Measurements from ENCODE around the gene ZNF524. TPM values are rescaled to one million over a fixed set of nuclear protein-coding genes. Genes with fewer than 3 reads are reported as not detected.

ZNF524 gene
- total and polyA plus RNA-seq, 2 experiments from 2014 or later = 8.4 to 18.5 TPM

DNA sequence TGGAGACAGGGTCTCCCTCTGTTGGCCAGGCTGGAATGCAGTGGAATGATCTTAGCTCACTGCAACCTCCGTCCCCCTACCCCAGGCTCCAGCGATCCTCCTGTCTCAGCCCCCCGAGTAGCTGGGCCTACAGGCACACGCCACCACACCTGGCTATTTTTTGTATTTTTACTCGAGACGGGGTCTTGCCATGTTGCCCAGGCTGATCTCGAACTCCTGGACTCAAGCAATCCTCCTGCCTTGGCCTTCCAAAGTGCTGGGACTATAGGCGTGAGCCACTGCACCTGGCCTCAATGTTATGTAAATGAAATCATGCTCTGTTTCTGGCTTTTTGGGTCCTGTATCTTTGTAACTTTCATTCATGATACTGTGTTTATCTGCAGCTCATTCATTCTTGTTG lies 11.3 kb upstream of the ZNF524 start:
- Histone ChIP-seq H3K9me3 (ENCODE audit: low read depth) (no peaks in the 10 kb centered on the region), H3K9me2 (replicated peaks; ENCODE audit: insufficient read depth) (no peaks in the 10 kb centered on the region), H3K4me1 (ENCODE audit: insufficient read depth) (peaks cover 7% of the 10 kb centered on the region), H3K4me3 (no peak overlapping the region), H3K36me3 (replicated peaks; ENCODE audit: insufficient read depth, low read depth) (no peaks in the 10 kb centered on the region), H4K20me1 (ENCODE audit: insufficient read depth, poor library complexity, severe bottlenecking) (no peaks in the 10 kb centered on the region), H3K4me2 (no peak overlapping the region), H2AFZ (no peak overlapping the region), H3K27me3 (no peaks in the 10 kb centered on the region), H3K79me2 (no peaks in the 10 kb centered on the region), H3K27ac (no peak overlapping the region)
- WGBS (ENCODE audit: low lambda C conversion rate, missing lambda C conversion rate) = 95% methylated on average over 8 of the region's 8 CpGs
- DNase-seq (ENCODE audit: low spot score) = no peak
- TF ChIP-seq EZH2 (IDR thresholded peaks at IDR 0.05; ENCODE audit: borderline replicate concordance) (no peak), EZH2phosphoT487 (IDR thresholded peaks at IDR 0.05; ENCODE audit: low read depth, severe bottlenecking, unreplicated experiment) (no peak)
- TF ChIP-seq, protein P1, sequence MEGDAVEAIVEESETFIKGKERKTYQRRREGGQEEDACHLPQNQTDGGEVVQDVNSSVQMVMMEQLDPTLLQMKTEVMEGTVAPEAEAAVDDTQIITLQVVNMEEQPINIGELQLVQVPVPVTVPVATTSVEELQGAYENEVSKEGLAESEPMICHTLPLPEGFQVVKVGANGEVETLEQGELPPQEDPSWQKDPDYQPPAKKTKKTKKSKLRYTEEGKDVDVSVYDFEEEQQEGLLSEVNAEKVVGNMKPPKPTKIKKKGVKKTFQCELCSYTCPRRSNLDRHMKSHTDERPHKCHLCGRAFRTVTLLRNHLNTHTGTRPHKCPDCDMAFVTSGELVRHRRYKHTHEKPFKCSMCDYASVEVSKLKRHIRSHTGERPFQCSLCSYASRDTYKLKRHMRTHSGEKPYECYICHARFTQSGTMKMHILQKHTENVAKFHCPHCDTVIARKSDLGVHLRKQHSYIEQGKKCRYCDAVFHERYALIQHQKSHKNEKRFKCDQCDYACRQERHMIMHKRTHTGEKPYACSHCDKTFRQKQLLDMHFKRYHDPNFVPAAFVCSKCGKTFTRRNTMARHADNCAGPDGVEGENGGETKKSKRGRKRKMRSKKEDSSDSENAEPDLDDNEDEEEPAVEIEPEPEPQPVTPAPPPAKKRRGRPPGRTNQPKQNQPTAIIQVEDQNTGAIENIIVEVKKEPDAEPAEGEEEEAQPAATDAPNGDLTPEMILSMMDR (IDR thresholded peaks at IDR 0.05; ENCODE audit: poor library complexity) = no peak

DNA sequence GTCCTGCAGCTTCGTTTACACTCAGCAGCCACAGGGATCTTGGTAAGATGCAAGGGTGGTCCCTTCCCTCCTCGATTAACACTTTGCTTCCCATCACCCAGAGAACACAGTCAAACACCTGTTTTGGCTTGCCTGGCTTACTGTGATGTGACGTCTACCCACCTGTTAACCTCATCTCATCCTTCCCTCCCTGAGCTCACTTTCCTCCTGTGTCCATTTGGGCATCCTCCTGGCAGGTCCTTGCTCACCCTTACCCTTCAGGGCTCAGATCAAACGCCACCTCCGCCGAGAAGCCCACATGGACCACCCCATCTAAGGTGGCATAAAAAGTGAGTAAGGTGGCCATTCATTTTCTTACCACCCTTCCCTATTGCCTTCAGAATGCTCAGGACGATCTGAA lies 10.0 kb upstream of the ZNF524 start:
- H3K4me2 ChIP-seq = no peak overlapping the region
- no peaks in the 10 kb centered on the region for H3K36me3 ChIP-seq (replicated peaks; ENCODE audit: insufficient read depth, low read depth)
- H3K9me3 ChIP-seq (ENCODE audit: low read depth) = no peaks in the 10 kb centered on the region
- no peaks in the 10 kb centered on the region for H3K9me2 ChIP-seq (replicated peaks; ENCODE audit: insufficient read depth)
- H3K4me1 ChIP-seq (ENCODE audit: insufficient read depth) = peaks cover 7% of the 10 kb centered on the region
- no peak for DNase-seq (ENCODE audit: low spot score)
- H3K79me2 ChIP-seq = no peaks in the 10 kb centered on the region
- no peaks in the 10 kb centered on the region for H4K20me1 ChIP-seq (ENCODE audit: insufficient read depth, poor library complexity, severe bottlenecking)
- no peak overlapping the region for H2AFZ ChIP-seq
- TF ChIP-seq EZH2 (IDR thresholded peaks at IDR 0.05; ENCODE audit: borderline replicate concordance) (no peak), EZH2phosphoT487 (IDR thresholded peaks at IDR 0.05; ENCODE audit: low read depth, severe bottlenecking, unreplicated experiment) (no peak)
- TF ChIP-seq, protein P1 (IDR thresholded peaks at IDR 0.05; ENCODE audit: poor library complexity) = no peak
- no peak overlapping the region for H3K4me3 ChIP-seq
- no peaks in the 10 kb centered on the region for H3K27me3 ChIP-seq
- 60% methylated on average over 7 of the region's 7 CpGs for WGBS (ENCODE audit: low lambda C conversion rate, missing lambda C conversion rate)
- H3K27ac ChIP-seq = no peak overlapping the region

DNA sequence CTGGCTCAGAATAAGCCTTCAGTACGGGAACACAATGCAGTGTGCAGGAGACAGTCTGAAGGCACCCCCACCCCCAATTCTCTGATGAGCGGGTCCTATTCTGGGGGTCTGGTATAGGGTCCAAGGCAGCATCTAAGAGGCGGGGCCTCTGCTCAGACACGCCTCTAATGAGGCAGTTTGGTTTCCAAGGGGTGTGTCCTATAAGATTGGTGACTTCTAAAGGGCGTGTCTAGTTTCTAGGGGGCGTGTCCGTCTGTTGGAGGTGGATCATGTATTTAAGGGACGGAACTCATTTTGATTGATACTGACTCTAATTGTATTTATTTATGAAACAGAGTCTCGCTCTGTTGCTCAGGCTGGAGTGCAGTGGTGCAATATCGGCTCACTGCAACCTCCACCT lies 9.5 kb upstream of the ZNF524 start:
- H2AFZ ChIP-seq = no peak overlapping the region
- H3K79me2 ChIP-seq = no peaks in the 10 kb centered on the region
- peaks cover 7% of the 10 kb centered on the region for H3K4me1 ChIP-seq (ENCODE audit: insufficient read depth)
- no peaks in the 10 kb centered on the region for H3K36me3 ChIP-seq (replicated peaks; ENCODE audit: insufficient read depth, low read depth)
- H3K4me3 ChIP-seq = no peak overlapping the region
- no peaks in the 10 kb centered on the region for H3K9me2 ChIP-seq (replicated peaks; ENCODE audit: insufficient read depth)
- H3K4me2 ChIP-seq = no peak overlapping the region
- no peaks in the 10 kb centered on the region for H3K27me3 ChIP-seq
- DNase-seq (ENCODE audit: low spot score) = no peak
- TF ChIP-seq EZH2 (IDR thresholded peaks at IDR 0.05; ENCODE audit: borderline replicate concordance) = no peak
- TF ChIP-seq, protein P1 (IDR thresholded peaks at IDR 0.05; ENCODE audit: poor library complexity) = no peak
- TF ChIP-seq EZH2phosphoT487 (IDR thresholded peaks at IDR 0.05; ENCODE audit: low read depth, severe bottlenecking, unreplicated experiment) = no peak
- no peaks in the 10 kb centered on the region for H4K20me1 ChIP-seq (ENCODE audit: insufficient read depth, poor library complexity, severe bottlenecking)
- H3K27ac ChIP-seq = no peak overlapping the region
- WGBS (ENCODE audit: low lambda C conversion rate, missing lambda C conversion rate) = 83% methylated on average over 10 of the region's 10 CpGs
- H3K9me3 ChIP-seq (ENCODE audit: low read depth) = no peaks in the 10 kb centered on the region

DNA sequence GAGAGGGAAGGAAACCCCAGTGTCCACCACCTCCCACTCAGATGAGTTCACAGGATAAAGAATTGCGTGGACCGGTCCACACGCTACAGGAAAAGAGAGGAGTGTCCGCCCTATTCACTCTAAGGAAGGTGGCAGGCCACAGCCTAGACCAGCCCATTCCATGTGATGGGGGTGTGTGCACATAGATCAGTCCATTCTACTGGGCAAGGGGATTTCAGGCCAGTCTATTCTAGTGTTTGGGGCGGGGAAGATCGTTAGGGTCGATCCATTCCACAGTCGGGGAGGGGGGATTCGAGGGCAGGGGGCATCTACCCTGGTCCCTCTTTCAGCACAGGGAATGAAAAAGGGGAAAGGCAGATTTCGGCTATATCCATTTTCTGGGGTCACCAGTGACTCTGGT lies 8.5 kb upstream of the ZNF524 start:
- TF ChIP-seq EZH2phosphoT487 (IDR thresholded peaks at IDR 0.05; ENCODE audit: low read depth, severe bottlenecking, unreplicated experiment) = no peak
- TF ChIP-seq, protein P1 (IDR thresholded peaks at IDR 0.05; ENCODE audit: poor library complexity) = no peak
- no peak for TF ChIP-seq EZH2 (IDR thresholded peaks at IDR 0.05; ENCODE audit: borderline replicate concordance)
- Histone ChIP-seq H3K4me3 (no peak overlapping the region), H3K27me3 (no peaks in the 10 kb centered on the region), H3K4me2 (no peak overlapping the region), H3K27ac (no peak overlapping the region), H3K9me3 (ENCODE audit: low read depth) (no peaks in the 10 kb centered on the region), H3K4me1 (ENCODE audit: insufficient read depth) (peaks cover 3% of the 10 kb centered on the region), H2AFZ (no peak overlapping the region), H3K9me2 (replicated peaks; ENCODE audit: insufficient read depth) (no peaks in the 10 kb centered on the region), H4K20me1 (ENCODE audit: insufficient read depth, poor library complexity, severe bottlenecking) (no peaks in the 10 kb centered on the region), H3K79me2 (no peaks in the 10 kb centered on the region), H3K36me3 (replicated peaks; ENCODE audit: insufficient read depth, low read depth) (no peaks in the 10 kb centered on the region)
- WGBS (ENCODE audit: low lambda C conversion rate, missing lambda C conversion rate) = 96% methylated on average over 10 of the region's 10 CpGs
- no peak for DNase-seq (ENCODE audit: low spot score)
